ENCODE measurements around the gene ST6GALNAC1. TPM values are rescaled to one million over a fixed set of nuclear protein-coding genes. Genes with fewer than 3 reads are reported as not detected.

ST6GALNAC1 gene
- total RNA-seq, 1 donor from 2014 or later = 6.6 TPM

GRCh38 chr17:76687298-76688164 is 44.0 kb upstream of the ST6GALNAC1 start:
- Mint-ChIP-seq H3K27ac (peak overlapping the region; percentile 50), H3K4me3 (ENCODE audit: low read depth) (no peak overlapping the region)
- DNase-seq (ENCODE audit: low spot score, unreplicated experiment) = no peak

GRCh38 chr17:76686538-76687297 is 43.2 kb upstream of the ST6GALNAC1 start:
- Mint-ChIP-seq H3K4me3 (ENCODE audit: low read depth) (no peak overlapping the region), H3K4me1 (ENCODE audit: low read depth) (peaks cover 16% of the 10 kb centered on the region), H3K36me3 (ENCODE audit: insufficient read depth) (peaks cover 9% of the 10 kb centered on the region), H3K9me3 (ENCODE audit: low read depth) (no peaks in the 10 kb centered on the region), H3K27ac (peak overlapping the region; percentile 69), H3K27me3 (no peaks in the 10 kb centered on the region)
- DNase-seq (ENCODE audit: low spot score, unreplicated experiment) = no peak
- TF ChIP-seq CTCF (IDR thresholded peaks at IDR 0.05; ENCODE audit: unreplicated experiment) = no peak

More at GRCh38 chr17:76687298-76688164, 44.0 kb upstream of the ST6GALNAC1 start:
- Mint-ChIP-seq H3K9me3 (ENCODE audit: low read depth) (no peaks in the 10 kb centered on the region), H3K27me3 (no peaks in the 10 kb centered on the region), H3K36me3 (ENCODE audit: insufficient read depth) (peaks cover 7% of the 10 kb centered on the region), H3K4me1 (ENCODE audit: low read depth) (peaks cover 18% of the 10 kb centered on the region)
- no peak for TF ChIP-seq CTCF (IDR thresholded peaks at IDR 0.05; ENCODE audit: unreplicated experiment)

- no peak for DNase-seq (ENCODE audit: low spot score, unreplicated experiment)
- Mint-ChIP-seq H3K4me1 (ENCODE audit: low read depth) (peaks cover 11% of the 10 kb centered on the region), H3K27me3 (no peaks in the 10 kb centered on the region), H3K27ac (no peak overlapping the region), H3K36me3 (ENCODE audit: insufficient read depth) (peaks cover 10% of the 10 kb centered on the region), H3K4me3 (ENCODE audit: low read depth) (no peak overlapping the region), H3K9me3 (ENCODE audit: low read depth) (no peaks in the 10 kb centered on the region)
- no peak for TF ChIP-seq CTCF (IDR thresholded peaks at IDR 0.05; ENCODE audit: unreplicated experiment)
Measured at GRCh38 chr17:76685846-76686245, 42.3 kb upstream of the ST6GALNAC1 start.

GRCh38 chr17:76685366-76685765 is 41.8 kb upstream of the ST6GALNAC1 start:
- no peak overlapping the region for H3K4me3 Mint-ChIP-seq (ENCODE audit: low read depth)
- H3K27me3 Mint-ChIP-seq = no peaks in the 10 kb centered on the region
- TF ChIP-seq CTCF (IDR thresholded peaks at IDR 0.05; ENCODE audit: unreplicated experiment) = no peak
- H3K36me3 Mint-ChIP-seq (ENCODE audit: insufficient read depth) = peaks cover 10% of the 10 kb centered on the region
- DNase-seq (ENCODE audit: low spot score, unreplicated experiment) = no peak
- H3K4me1 Mint-ChIP-seq (ENCODE audit: low read depth) = peaks cover 11% of the 10 kb centered on the region
- no peaks in the 10 kb centered on the region for H3K9me3 Mint-ChIP-seq (ENCODE audit: low read depth)
- no peak overlapping the region for H3K27ac Mint-ChIP-seq

- TF ChIP-seq CTCF (IDR thresholded peaks at IDR 0.05; ENCODE audit: unreplicated experiment) = no peak
- H3K27me3 Mint-ChIP-seq = no peaks in the 10 kb centered on the region
- no peak overlapping the region for H3K27ac Mint-ChIP-seq
- peaks cover 11% of the 10 kb centered on the region for H3K4me1 Mint-ChIP-seq (ENCODE audit: low read depth)
- no peak overlapping the region for H3K4me3 Mint-ChIP-seq (ENCODE audit: low read depth)
- H3K36me3 Mint-ChIP-seq (ENCODE audit: insufficient read depth) = peaks cover 10% of the 10 kb centered on the region
- DNase-seq (ENCODE audit: low spot score, unreplicated experiment) = no peak
- H3K9me3 Mint-ChIP-seq (ENCODE audit: low read depth) = no peaks in the 10 kb centered on the region
Measured at GRCh38 chr17:76684756-76685155, 41.2 kb upstream of the ST6GALNAC1 start.
